Left ventricle myocardium superior (tissue), 1 donor: Measurements from ENCODE around the gene MIDN. TPM values are rescaled to one million over a fixed set of nuclear protein-coding genes. Genes with fewer than 3 reads are reported as not detected.

Experiments used
- ATAC-seq: fragments of 200-7000 bp; cut with Tn5 transposase; one replicate; pipeline ENCODE4 v1.9.1; 2020; ENCODE audit warnings: mild to moderate bottlenecking, moderate library complexity
- DNase-seq: peaks from one replicate; pipeline ENCODE4 v3.0.0-alpha.2; 2020
- intact Hi-C: fragments of 100-400 bp; cut with micrococcal nuclease; formaldehyde crosslinking; loops from one replicate; pipeline ENCODE4 v1.11.0; 2022
- total RNA-seq: library from RNA; stranded (reverse); fragmentation: NEBNext Ultra II Directional; extraction: Animal tissue kit (Norgen Biotek cat#: 25700); gene quantifications from one replicate; pipeline ENCODE4 v1.2.1, GENCODE V29; 2021
- donor health status: DM: no; HTN: yes; CAD: no; lungs with severe emphysema.

The MIDN gene
- total RNA-seq, 1 donor from 2014 or later, result 59.7 TPM

DNA sequence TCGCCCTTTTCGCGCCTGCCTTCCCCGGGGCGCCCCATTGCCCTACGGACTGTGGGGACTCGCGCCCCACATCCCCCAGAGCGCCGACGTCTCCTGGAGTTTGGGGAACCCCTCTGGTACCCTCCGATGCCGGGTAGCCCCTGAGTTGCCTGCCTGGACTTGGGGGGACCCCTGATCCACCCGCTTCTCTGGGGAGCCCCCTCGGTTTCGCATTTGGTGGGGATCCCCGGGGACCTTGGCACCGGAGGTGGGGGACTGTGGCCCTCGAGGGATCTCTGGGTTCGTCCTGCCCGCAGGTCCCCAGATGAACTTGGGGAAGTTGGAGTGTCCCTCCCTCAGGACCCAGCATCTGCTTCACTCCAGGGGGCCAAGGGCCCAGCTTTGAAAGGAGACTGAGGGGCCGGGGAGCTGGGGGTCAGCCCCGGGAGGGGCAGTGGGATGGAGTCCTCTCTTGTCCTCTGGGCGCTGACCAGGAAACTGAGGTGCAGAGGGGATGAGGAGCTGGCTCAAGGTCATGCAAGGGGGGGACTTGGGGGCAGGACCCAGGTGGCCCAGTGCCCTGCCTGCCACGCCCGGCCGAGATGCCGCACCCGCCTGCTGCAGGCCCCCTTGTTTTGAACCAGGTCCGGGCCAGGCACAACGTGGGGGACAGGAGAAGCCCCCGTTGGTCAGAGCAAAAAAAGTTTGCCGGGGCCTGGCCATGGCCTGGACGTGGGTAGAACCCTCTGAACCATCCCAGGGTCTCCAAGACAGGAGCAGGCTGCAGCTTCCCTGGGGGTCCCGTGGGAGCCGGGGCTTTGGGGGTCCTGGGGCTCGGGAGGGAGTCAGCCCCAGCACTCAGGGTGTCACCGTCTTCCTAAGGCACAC is 38.3 kb downstream of the MIDN start:
- DNase-seq (no peak), ATAC-seq (no peak)
- intact Hi-C loops, result no loop called here

DNA sequence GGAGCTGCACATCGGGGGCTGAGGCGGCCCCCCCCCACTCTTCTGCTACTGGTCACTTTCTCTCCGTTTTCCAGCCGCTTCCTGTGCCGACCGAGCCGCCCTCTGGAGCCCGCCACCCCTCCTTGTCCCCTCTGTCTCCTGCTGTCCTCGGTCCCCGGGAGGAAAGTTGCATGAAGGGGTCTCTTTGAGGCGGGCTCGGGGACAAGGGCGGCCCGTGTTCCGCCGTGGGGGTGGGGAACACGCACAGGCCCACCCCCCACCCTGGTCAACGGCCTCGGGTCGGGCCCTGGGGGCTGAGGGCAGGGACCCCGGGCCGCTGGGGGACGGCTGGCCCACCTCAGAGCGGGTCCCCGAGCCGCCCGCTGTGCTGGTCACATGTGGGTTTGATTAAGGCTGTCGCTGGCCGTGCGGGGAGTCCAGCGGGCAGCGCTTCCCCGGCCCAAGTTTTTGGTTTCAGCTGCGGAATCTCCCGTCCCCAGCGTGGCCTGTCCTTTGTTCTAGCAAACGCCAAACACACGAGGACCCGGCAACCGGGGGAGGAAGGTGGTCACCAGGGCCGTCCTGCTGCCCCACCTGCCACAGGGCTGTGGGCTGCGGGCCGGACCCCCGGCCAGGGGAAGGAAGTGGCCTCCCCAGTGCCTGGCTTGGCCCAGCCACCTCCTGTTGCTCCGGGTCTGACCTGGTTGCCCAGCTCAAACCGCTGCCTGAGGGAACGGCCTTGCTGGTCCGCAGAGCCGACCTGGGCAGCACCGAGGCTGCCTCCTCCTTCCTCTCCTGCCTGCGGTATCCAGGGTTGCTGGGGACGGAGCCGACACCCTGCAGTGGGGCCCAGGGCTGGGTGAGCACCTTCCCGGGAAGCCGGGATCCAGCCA is 39.2 kb downstream of the MIDN start:
- ATAC-seq (no peak), DNase-seq (no peak)
- intact Hi-C loops, result no loop called here

DNA sequence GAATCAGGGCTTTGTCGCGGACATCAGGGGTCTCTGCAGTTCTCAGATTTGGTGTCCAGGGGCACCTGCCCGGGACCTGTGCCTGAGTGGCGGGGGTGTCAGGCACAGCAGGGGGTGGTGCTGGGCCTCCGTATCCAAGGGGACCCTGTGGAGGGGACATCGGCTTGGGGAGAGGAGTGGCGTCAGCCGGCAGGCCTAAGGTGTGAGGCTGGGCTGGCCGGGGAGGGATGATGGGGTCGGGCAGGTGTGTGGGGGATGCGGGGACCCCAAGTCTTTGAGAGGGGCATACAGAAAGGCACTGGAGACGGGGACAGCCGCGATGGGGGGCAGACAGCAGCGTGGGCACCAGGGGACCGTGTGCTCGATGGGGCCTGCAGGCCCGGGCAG is 39.8 kb downstream of the MIDN start:
- ATAC-seq (no peak), DNase-seq (no peak)
- intact Hi-C loops, result no loop called here

GRCh38 chr19:1288833-1289685 is 40.7 kb downstream of the MIDN start:
- intact Hi-C loops, result no loop called here
- DNase-seq (no peak), ATAC-seq (no peak)

DNA sequence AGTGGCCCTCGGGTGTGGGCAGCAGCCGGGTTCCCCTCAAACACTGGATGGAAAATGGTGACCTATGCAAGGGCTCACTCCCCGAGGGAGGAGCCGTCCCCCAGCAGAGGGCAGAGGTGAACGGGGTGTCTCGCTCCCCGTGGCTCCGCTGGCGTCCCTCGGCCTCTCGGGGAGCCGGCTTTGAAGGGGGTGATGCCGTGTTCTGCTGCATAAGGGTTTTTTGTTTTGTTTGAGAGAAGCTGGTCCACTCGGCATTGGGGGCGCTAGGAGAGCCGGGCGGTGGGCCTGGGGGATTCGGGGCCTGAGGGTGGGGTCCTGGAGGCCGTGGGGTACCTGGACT is 41.3 kb downstream of the MIDN start:
- intact Hi-C loops, result no loop called here
- ATAC-seq (no peak), DNase-seq (no peak)

- intact Hi-C loops, result no loop called here
- ATAC-seq (no peak), DNase-seq (no peak)
Measured at GRCh38 chr19:1290196-1290702, 41.9 kb downstream of the MIDN start.

- DNase-seq, result no peak
- intact Hi-C loops, result no loop called here
- ATAC-seq, result no peak
Measured at GRCh38 chr19:1290703-1291651, 42.6 kb downstream of the MIDN start.

GRCh38 chr19:1291761-1292418 is 43.5 kb downstream of the MIDN start:
- DNase-seq, result no peak
- intact Hi-C loops, result no loop called here
- ATAC-seq, result no peak

DNA sequence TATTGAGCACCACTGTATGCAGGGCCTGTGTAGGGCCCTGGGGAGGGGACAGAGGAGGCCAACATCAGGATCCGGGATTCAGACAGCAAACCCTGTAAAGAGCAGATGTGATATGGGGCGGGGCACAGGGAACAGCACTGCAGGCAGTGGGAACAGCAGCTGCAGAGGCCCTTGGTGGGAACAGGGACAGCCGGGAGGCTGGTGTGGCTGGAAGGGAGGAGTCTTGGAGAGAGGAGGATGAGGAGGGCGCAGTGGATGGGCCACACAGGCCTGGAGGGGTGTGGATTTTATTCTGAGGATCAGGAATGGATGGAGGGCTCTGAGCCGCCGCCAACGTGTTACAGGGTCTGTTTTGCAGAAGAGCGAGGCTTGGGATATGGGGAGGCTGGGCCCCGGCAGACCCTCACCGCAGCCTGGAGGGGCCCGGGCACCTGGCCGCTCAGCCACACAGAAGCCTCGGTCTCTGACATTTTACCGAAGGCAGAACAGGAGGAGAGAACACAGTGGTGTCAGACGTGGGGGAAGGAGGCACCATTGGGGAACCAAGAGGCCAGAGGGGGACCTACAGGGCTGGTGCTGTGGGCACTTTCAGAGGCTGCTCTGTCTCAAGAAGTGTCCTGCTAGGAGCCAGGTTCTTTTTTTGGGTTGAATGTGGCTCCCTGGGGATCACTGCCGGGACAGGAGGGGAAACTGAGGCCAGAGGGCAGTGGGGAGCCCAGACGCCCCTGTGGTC is 44.2 kb downstream of the MIDN start:
- ATAC-seq, result no peak
- no peak for DNase-seq
- intact Hi-C loops, result no loop called here

GRCh38 chr19:1293782-1294604 is 45.6 kb downstream of the MIDN start:
- intact Hi-C loops, result no loop called here
- ATAC-seq (no peak), DNase-seq (no peak)

DNA sequence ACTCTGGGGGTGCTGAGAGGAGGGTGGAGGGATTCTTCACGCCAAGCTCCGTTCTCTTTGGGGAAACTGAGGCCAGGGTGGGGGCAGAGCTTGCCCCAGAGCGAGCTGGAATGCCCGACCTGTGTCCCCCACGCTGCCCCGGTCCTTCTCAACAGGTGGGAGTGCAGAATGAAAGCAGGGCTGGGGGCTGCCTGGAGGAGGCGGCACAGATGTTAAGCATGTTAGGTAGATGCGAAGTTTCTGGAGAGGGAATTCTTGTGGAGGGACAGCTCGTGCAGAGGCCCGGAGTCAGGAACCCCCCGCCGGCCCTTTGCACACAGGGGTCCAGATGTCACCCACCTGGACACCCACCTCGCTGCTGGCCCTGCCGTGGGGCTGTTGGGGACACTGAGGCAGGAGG is 46.3 kb downstream of the MIDN start:
- ATAC-seq (no peak), DNase-seq (no peak)
- intact Hi-C loops, result no loop called here

GRCh38 chr19:1295169-1296012 is 47.0 kb downstream of the MIDN start:
- no peak for ATAC-seq
- no peak for DNase-seq
- intact Hi-C loops, result no loop called here

DNA sequence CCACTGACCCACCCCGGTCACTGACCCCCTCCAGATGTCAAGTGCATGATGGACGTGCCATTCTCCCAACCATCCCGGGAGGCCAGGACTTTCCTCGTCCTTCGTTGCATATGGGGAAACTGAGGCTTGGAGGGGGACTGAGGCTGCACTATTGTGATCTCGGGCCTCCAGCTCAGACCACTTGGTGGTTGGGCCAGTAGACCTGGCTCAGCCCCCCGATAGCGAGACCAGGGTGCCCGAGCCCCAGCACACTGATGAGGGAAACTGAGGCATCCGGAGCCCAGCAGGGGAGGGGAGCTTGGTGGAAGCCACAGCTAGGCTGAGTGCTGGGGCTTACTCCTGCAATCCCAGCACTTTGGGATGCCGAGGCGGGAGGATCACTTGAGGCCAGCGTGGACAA is 47.7 kb downstream of the MIDN start:
- DNase-seq (no peak), ATAC-seq (no peak)
- intact Hi-C loops, result no loop called here

DNA sequence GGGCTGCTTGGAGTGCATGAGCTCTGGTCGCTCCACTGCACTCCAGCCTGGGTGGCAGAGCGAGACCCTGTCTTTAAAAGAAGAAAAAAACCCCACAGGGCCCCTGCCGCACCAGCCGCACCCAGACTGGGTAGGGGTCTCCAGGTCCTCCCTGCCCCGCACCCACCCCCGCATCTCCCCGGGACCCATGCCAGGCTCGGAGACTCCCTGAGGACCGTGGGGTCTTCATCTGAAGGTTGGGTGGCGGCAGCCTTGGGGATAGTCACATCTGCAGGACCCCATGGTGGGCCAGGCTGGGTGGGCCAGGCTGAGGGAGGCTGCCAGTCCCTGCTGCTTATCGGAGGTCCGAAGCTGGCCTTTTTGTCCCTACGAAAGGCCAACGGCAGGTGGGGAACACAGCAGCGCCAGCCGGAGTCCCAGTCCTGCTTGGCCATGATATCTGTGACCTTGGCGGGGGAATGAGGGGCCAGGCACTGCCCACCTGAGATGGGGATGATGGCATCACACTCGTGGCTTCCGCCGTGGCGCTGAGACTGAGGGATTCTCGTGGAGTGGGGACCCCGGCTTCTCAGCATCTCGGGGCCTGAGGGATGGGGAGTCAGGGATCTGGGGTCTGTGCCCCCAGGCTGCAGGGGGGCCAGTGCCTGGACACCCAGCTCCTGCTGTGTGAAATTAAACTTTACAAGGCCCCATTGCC is 48.3 kb downstream of the MIDN start:
- ATAC-seq (no peak), DNase-seq (no peak)
- intact Hi-C loops, result no loop called here

DNA sequence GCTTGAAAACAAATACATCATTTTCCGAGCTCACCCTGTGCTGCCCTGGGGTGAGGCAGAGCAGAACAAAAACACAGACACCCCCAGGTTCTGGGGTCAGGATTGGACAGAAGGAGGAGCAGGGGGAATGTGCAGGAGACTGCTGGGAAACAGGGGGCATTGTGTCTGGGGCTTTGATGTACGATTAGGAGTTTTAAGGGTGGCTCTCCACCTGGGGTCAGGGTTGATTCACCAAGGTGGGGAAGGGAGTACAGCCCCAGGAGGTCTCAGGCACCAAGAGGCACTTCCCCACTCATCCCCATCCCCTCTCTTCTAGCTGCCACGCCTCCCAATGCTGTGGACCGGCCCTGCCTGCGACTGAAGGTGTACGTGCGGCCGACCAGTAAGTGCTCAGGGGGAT is 49.9 kb downstream of the MIDN start:
- no peak for ATAC-seq
- intact Hi-C loops, result no loop called here
- DNase-seq, result no peak
